GM12878 (cell line): ENCODE measurements around the gene ATP10D.

ENCODE experiments used
- CEBPB ChIP-seq, 2 experiments: fragments of 150-350 bp in 1 of 2; IDR thresholded peaks; 2 replicates each; pipeline ENCODE4 v1.6.1; 2012 to 2014; ENCODE audit warnings: low read depth in 2 of 2, low read length in 2 of 2, borderline replicate concordance in 1 of 2, inconsistent platforms in 1 of 2
- CTCF ChIP-seq, 3 experiments: IDR thresholded peaks in 2 of 3; conservative IDR thresholded peaks in 1 of 3; 2 replicates each; pipeline ENCODE4 v1.5.1; 2011; ENCODE audit warnings: low read depth in 3 of 3, low read length in 3 of 3, mild to moderate bottlenecking in 3 of 3, control low read depth in 2 of 3, moderate library complexity in 2 of 3, inconsistent platforms in 1 of 3, mixed read lengths in 1 of 3; ENCODE audit not compliant: control insufficient read depth in 2 of 3, insufficient read depth in 1 of 3; ENCODE audit errors: extremely low read depth in 1 of 3
- KDM1A ChIP-seq: fragments of 200-600 bp; sonication (generic); IDR thresholded peaks from 2 replicates; pipeline ENCODE4 v1.6.1; 2016; ENCODE audit warnings: borderline replicate concordance
- POLR2A ChIP-seq: IDR thresholded peaks from 2 replicates; pipeline ENCODE4 v1.6.1; 2011; ENCODE audit warnings: low read depth, mild to moderate bottlenecking, low read length
- ZBTB33 ChIP-seq: fragments of 450-650 bp; IDR thresholded peaks from 2 replicates; pipeline ENCODE4 v1.6.1; 2017; ENCODE audit warnings: mild to moderate bottlenecking

GRCh38 chr4:47562297-47562696, 77.2 kb downstream of the ATP10D start:
- no peak for TF ChIP-seq CTCF (IDR thresholded peaks at IDR 0.05 in 2 of 3, conservative IDR thresholded peaks at IDR 0.05 in 1 of 3; ENCODE audit: control insufficient read depth in 2 of 3, extremely low read depth in 1 of 3, insufficient read depth in 1 of 3, low read depth in 3 of 3, low read length in 3 of 3)
- no peak for TF ChIP-seq ZBTB33
- TF ChIP-seq CEBPB (IDR thresholded peaks at IDR 0.05; ENCODE audit: borderline replicate concordance in 1 of 2, low read depth in 2 of 2, low read length in 2 of 2) = no peak
- TF ChIP-seq KDM1A = no peak
- no peak for TF ChIP-seq POLR2A
